Tibial artery (tissue), 4 donors: Measurements from ENCODE around the gene RSPRY1.

Experiments
- DNase-seq, 2 donors: peaks; one replicate each; pipeline ENCODE4 v3.0.0-alpha.2; 2019
- H3K27ac ChIP-seq, 2 donors: fragments of 200-600 bp; sonication (generic) in 1 of 2; 1 replicate in 1 of 2; 2 replicates in 1 of 2; pipeline ENCODE4 v1.5.1; 2018 to 2019; ENCODE audit warnings: mild to moderate bottlenecking in 1 of 2
- H3K27me3 ChIP-seq, 2 donors: fragments of 200-600 bp; sonication (generic) in 1 of 2; one replicate each; pipeline versions ENCODE4 v1.5.1 to v1.6.0; 2016 to 2019
- H3K36me3 ChIP-seq, 3 donors: fragments of 200-600 bp; sonication (generic) in 2 of 3; one replicate each; pipeline ENCODE4 v1.5.1; 2016 to 2019; ENCODE audit warnings: mild to moderate bottlenecking in 2 of 3
- H3K4me1 ChIP-seq, 4 donors: fragments of 200-600 bp; sonication (generic) in 2 of 4; 1 replicate in 3 of 4; 2 replicates in 1 of 4; pipeline ENCODE4 v1.5.1; 2016 to 2019
- H3K4me3 ChIP-seq, 2 donors: fragments of 200-600 bp; sonication (generic) in 1 of 2; 1 replicate in 1 of 2; 2 replicates in 1 of 2; pipeline ENCODE4 v1.5.1; 2018 to 2019; ENCODE audit warnings: mild to moderate bottlenecking in 2 of 2
- H3K9me3 ChIP-seq, 3 donors: fragments of 200-600 bp; sonication (generic) in 1 of 3; one replicate each; pipeline ENCODE4 v1.5.1; 2016 to 2019
- intact Hi-C: fragments of 100-400 bp; cut with DNase I; formaldehyde crosslinking; loops from one replicate; pipeline ENCODE4 v1.15.0; 2023; ENCODE audit warnings: low total_unique reads
- TF ChIP-seq, protein P1 (sequence below), 2 experiments: fragments of 200-600 bp in 1 of 2; fragments of 450-650 bp in 1 of 2; IDR thresholded peaks; one replicate each; pipeline ENCODE4 v1.5.1; 2017 to 2019; ENCODE audit warnings: antibody characterized with exemption in 2 of 2, mild to moderate bottlenecking in 1 of 2, moderate library complexity in 1 of 2

RSPRY1 gene

DNA sequence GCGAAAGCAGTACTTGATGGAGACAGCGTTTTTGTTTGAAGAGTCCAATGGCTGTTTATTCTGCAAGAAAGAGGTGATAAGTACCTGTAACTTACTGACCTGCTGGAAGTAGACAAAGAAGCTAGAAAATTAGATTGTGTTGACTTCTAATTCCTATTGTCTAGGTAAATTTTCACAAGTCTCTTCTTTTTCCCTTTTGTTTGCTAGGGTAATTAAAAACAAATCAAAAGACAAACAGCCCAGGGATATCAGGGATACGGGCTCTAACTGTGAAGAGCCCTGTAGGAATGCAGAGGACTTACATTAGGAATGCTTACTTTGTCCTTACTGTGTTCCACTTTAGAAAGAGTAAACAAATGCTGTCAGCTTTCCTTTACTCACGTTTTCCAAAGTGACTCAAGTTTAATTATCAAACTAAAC, 7.3 kb upstream of the RSPRY1 start:
- TF ChIP-seq, protein P1, sequence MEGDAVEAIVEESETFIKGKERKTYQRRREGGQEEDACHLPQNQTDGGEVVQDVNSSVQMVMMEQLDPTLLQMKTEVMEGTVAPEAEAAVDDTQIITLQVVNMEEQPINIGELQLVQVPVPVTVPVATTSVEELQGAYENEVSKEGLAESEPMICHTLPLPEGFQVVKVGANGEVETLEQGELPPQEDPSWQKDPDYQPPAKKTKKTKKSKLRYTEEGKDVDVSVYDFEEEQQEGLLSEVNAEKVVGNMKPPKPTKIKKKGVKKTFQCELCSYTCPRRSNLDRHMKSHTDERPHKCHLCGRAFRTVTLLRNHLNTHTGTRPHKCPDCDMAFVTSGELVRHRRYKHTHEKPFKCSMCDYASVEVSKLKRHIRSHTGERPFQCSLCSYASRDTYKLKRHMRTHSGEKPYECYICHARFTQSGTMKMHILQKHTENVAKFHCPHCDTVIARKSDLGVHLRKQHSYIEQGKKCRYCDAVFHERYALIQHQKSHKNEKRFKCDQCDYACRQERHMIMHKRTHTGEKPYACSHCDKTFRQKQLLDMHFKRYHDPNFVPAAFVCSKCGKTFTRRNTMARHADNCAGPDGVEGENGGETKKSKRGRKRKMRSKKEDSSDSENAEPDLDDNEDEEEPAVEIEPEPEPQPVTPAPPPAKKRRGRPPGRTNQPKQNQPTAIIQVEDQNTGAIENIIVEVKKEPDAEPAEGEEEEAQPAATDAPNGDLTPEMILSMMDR (IDR thresholded peaks at IDR 0.05) = no peak
- intact Hi-C loops = no loop called here
- no peak for DNase-seq
- peaks cover 0 to 23% (median 4%) of the 10 kb centered on the region in 4 donors for H3K4me1 ChIP-seq
- no peaks in the 10 kb centered on the region for H3K27me3 ChIP-seq
- no peak overlapping the region for H3K4me3 ChIP-seq
- no peak overlapping the region for H3K27ac ChIP-seq
- H3K36me3 ChIP-seq = no peaks in the 10 kb centered on the region
- H3K9me3 ChIP-seq = no peaks in the 10 kb centered on the region

DNA sequence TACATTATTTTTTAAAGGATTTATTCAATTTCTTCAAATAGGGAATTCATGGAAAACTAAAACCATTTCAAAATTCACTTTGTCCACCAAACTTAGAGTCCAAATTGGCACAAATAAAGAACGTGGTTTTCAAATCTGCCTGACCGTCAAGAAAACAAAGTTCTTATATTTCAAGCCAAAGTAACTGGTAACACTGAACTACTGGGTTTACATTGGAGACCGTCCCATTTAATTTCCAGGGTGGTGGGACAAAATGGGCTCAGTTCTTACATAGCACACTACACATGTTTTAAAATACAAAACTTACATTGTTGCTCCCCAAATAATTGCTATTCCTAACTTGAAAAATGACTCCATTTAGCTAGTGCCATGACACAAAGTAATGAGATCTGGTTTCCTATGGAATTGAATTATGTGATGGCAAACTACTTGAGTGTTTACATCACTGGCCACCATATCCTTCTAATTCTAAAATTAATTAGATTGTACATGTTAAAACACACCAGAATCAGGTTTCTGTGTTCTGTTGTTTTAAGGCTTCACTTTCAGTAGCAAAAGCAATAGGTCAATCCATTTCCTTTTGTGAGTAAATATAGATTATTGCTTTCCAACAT, 6.8 kb upstream of the RSPRY1 start:
- Histone ChIP-seq H3K4me1 (peaks cover 0 to 23% (median 4%) of the 10 kb centered on the region in 4 donors), H3K4me3 (no peak overlapping the region), H3K9me3 (no peaks in the 10 kb centered on the region), H3K27me3 (no peaks in the 10 kb centered on the region), H3K27ac (no peak overlapping the region), H3K36me3 (no peaks in the 10 kb centered on the region)
- TF ChIP-seq, protein P1 (IDR thresholded peaks at IDR 0.05) = no peak
- intact Hi-C loops = no loop called here
- DNase-seq = no peak

DNA sequence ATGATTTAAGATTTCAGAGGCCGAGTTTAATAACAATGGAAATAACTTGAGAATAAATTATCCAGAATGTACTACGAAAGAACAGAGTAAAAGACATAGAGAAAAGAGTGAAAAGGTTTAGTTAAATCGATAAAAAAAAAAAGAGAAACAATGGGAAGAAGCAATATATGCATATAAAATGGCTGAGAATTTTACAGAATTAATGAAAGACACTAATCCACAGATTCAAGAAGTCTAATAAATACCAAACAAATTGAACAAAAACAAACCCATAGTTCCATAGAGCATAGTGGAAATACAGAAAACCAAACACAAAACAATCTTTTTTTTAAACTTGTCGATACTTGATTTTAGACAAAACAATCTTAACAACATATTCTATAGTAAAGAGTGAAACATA, 2.0 kb upstream of the RSPRY1 start:
- intact Hi-C loops = loop anchor here (2.0 to 10.0 kb wide), 2 partner anchors 91 to 241 kb away; partner anchors contain the start of gene CPNE2
- Histone ChIP-seq H3K27ac (no peak overlapping the region), H3K9me3 (no peaks in the 10 kb centered on the region), H3K4me3 (no peak overlapping the region), H3K36me3 (no peaks in the 10 kb centered on the region), H3K4me1 (peaks cover 0 to 31% (median 23%) of the 10 kb centered on the region in 4 donors), H3K27me3 (no peaks in the 10 kb centered on the region)
- TF ChIP-seq, protein P1 (IDR thresholded peaks at IDR 0.05) = no peak
- DNase-seq = no peak

DNA sequence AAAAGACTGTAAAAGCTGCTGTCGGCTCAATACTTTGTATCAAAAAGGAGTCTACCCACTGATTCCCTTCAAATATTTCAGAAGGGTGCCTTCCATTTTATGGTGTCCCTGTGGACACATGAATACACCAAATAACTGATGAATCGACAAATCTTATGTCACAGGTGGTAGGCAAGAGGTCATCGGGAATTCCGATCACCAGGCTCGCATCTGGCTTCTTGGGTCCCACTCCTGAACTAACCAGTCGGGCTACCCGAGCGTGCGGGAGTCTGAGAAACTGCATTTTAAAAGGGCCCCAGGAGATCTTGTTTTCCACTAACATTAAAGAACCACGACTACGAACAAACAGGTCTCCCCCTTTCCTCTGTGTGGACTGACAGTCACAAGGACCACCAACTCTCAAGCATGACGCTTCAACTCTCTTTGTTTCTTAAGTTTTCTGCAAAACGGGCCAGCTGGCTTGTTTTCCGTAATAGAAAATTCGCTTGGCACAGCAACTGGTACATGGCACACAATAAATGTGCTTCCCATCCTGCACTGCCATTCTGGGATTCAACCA, 1.2 kb upstream of the RSPRY1 start:
- H3K4me1 ChIP-seq = peaks cover 0 to 34% (median 23%) of the 10 kb centered on the region in 4 donors
- TF ChIP-seq, protein P1 (IDR thresholded peaks at IDR 0.05) = no peak
- no peaks in the 10 kb centered on the region for H3K36me3 ChIP-seq
- peak overlapping the region; percentile 76 to 96 for H3K4me3 ChIP-seq
- H3K9me3 ChIP-seq = no peaks in the 10 kb centered on the region
- intact Hi-C loops = loop anchor here (2.0 to 10.0 kb wide), 2 partner anchors 92 to 240 kb away; partner anchors contain the start of gene CPNE2
- H3K27me3 ChIP-seq = no peaks in the 10 kb centered on the region
- H3K27ac ChIP-seq = peak overlapping the region; percentile 97 to 98
- DNase-seq = no peak

DNA sequence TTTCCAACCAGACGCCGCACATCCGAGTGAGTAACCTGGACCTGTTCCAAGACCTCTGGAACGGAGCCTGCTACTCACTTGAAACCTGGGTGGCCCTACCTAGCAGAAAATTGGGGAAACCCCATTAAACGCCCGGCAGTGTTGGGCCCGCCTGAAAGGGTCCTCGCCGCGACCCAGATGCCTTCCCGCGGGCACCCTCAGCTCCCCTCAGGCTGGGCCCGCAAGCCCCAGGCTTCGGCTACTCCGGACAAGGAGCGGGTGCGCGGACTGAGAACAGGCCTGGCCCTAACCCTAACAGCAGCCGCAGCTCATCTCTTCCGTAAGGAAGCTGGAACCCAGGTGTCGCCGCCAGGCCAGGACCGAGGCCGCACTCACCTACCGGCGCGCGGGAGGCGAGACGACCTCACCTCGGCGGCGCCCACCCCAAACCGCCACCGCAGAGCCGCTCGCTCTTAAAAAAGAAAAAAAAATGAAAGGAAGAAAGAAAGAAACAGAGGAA, 634 bp upstream of the RSPRY1 start:
- H3K9me3 ChIP-seq = no peaks in the 10 kb centered on the region
- TF ChIP-seq, protein P1 (IDR thresholded peaks at IDR 0.05) = no peak
- H3K4me3 ChIP-seq = peak overlapping the region; percentile 76 to 96
- intact Hi-C loops = loop anchor here (2.0 to 10.0 kb wide), 2 partner anchors 93 to 239 kb away; partner anchors contain the start of gene CPNE2
- DNase-seq = peak; percentile 43 to 75
- no peaks in the 10 kb centered on the region for H3K36me3 ChIP-seq
- H3K4me1 ChIP-seq = peaks cover 0 to 39% (median 25%) of the 10 kb centered on the region in 4 donors
- H3K27me3 ChIP-seq = no peaks in the 10 kb centered on the region
- peak overlapping the region; percentile 97 to 98 for H3K27ac ChIP-seq
